GM12892 (cell line): ENCODE data around the gene POLR2H.

Source experiments
- POLR2A ChIP-seq: IDR thresholded peaks from 2 replicates; pipeline ENCODE4 v1.6.1; 2011; ENCODE audit warnings: low read depth, low read length, control low read depth
- TAF1 ChIP-seq: IDR thresholded peaks from 2 replicates; pipeline ENCODE4 v1.6.1; 2011; ENCODE audit warnings: low read depth, mild to moderate bottlenecking, control low read depth, low read length, borderline replicate concordance

GRCh38 chr3:184314700-184315542, 46.6 kb upstream of the POLR2H start:
- TF ChIP-seq TAF1 = 0 out of 2 replicates have a peak, but pooled peaks have one; percentile 15
- TF ChIP-seq POLR2A = no peak; the same call in none of the 2 replicates
